HG03097 (cell line): Measurements from ENCODE around the gene MUC5AC.
"Not testable (repeated sequence)": the region's sequence is repeated elsewhere in the genome, so short reads cannot be mapped to it uniquely, and the experiment has no call there.

ENCODE experiments used
- ATAC-seq: cut with Tn5 transposase; IDR thresholded peaks from one replicate; pipeline ENCODE4 v1.9.1; 2021; ENCODE audit not compliant: unreplicated experiment, low FRiP score

MUC5AC gene

GRCh38 chr11:1157645-1158591 is at the start of gene MUC5AC:
Gene MUC5AC, plus strand, starts transcription at chr11:1157953. Its CDS starts 47 bp downstream, at chr11:1158000.
- ATAC-seq, result no peak

- ATAC-seq, result no peak
These were observed 49.4 kb upstream of the MUC5AC start for GRCh38 chr11:1108246-1108900.

- ATAC-seq, result no peak
These were observed 48.4 kb upstream of the MUC5AC start for GRCh38 chr11:1109101-1109917.

GRCh38 chr11:1109918-1110705 is 47.6 kb upstream of the MUC5AC start:
- no peak for ATAC-seq

- ATAC-seq, result no peak
These were observed 46.1 kb upstream of the MUC5AC start for GRCh38 chr11:1111545-1112212.

- ATAC-seq, result no peak
These were observed 45.2 kb upstream of the MUC5AC start for GRCh38 chr11:1112351-1113191.

GRCh38 chr11:1113405-1114201 is 44.1 kb upstream of the MUC5AC start:
- ATAC-seq, result no peak

GRCh38 chr11:1115292-1115691 is 42.5 kb upstream of the MUC5AC start:
- not testable (repeated sequence) for ATAC-seq

- no peak for ATAC-seq
These were observed 41.6 kb upstream of the MUC5AC start for GRCh38 chr11:1116104-1116503.

GRCh38 chr11:1116666-1117390 is 40.9 kb upstream of the MUC5AC start:
- no peak for ATAC-seq

GRCh38 chr11:1117992-1118391 is 39.8 kb upstream of the MUC5AC start:
- no peak for ATAC-seq

GRCh38 chr11:1118755-1119603 is 38.8 kb upstream of the MUC5AC start:
- ATAC-seq, result no peak

GRCh38 chr11:1119604-1120146 is 38.1 kb upstream of the MUC5AC start:
- no peak for ATAC-seq

GRCh38 chr11:1120532-1121330 is 37.0 kb upstream of the MUC5AC start:
- no peak for ATAC-seq

- no peak for ATAC-seq
These were observed 36.4 kb upstream of the MUC5AC start for GRCh38 chr11:1121331-1121812.
